PC-3 (cell line): Measurements from ENCODE around the gene LIG1. TPM values are rescaled to one million over a fixed set of nuclear protein-coding genes. Genes with fewer than 3 reads are reported as not detected.

Source experiments
- ATAC-seq: fragments of 200-7000 bp; cut with Tn5 transposase; 2 replicates; pipeline ENCODE4 v1.9.1; 2020; ENCODE audit warnings: mild to moderate bottlenecking, moderate library complexity
- BruUV-seq: library from RNA; stranded (reverse); fragments of 400-500 nt; replicated peaks from 2 replicates; lab custom pipeline; 2021; lab: Mats Ljungman, UMichigan
- CTCF ChIA-PET: fragments of 300-600 bp; sonication (Branson Sonifier 250); formaldehyde crosslinking; loops from one replicate; lab custom pipeline; 2022; ENCODE audit warnings: antibody characterized with exemption; lab: Charles Lee
- POLR2A ChIA-PET: fragments of 300-600 bp; sonication (Branson Sonifier 250); formaldehyde crosslinking; loops from one replicate; lab custom pipeline; 2022; ENCODE audit warnings: antibody characterized with exemption; ENCODE audit not compliant: unreplicated experiment; lab: Charles Lee
- DNase-seq: peaks from one replicate; pipeline ENCODE4 v3.0.0-alpha.2; 2015
- H2AFZ ChIP-seq: fragments of 300-600 bp; sonication (generic); 2 replicates; pipeline ENCODE4 v1.6.0; 2016; ENCODE audit warnings: antibody characterized with exemption, low read length
- H3F3A ChIP-seq: fragments of 300-600 bp; sonication (generic); one replicate; pipeline ENCODE4 v1.6.0; 2017; ENCODE audit warnings: antibody characterized with exemption, low read length, control low read depth, mild to moderate bottlenecking; ENCODE audit not compliant: unreplicated experiment
- H3K27ac ChIP-seq: fragments of 300-600 bp; sonication (generic); 2 replicates; pipeline ENCODE4 v1.5.1; 2016; ENCODE audit warnings: mild to moderate bottlenecking, low read length
- H3K27me3 ChIP-seq: fragments of 300-600 bp; sonication (generic); 2 replicates; pipeline ENCODE4 v1.6.1; 2016; ENCODE audit warnings: low read length, mixed read lengths
- H3K36me3 ChIP-seq: fragments of 300-600 bp; sonication (generic); 2 replicates; pipeline ENCODE4 v1.6.1; 2016; ENCODE audit warnings: low read depth, mixed run types, low read length, mixed read lengths
- H3K4me1 ChIP-seq: fragments of 300-600 bp; sonication (generic); 2 replicates; pipeline ENCODE4 v1.5.1; 2016; ENCODE audit warnings: low read length; ENCODE audit not compliant: insufficient read depth
- H3K4me2 ChIP-seq: fragments of 300-600 bp; sonication (generic); 2 replicates; pipeline ENCODE4 v1.6.0; 2016; ENCODE audit warnings: low read length
- H3K4me3 ChIP-seq: fragments of 300-600 bp; sonication (generic); 2 replicates; pipeline ENCODE4 v1.5.1; 2016; ENCODE audit warnings: mild to moderate bottlenecking, low read length, mixed read lengths
- H3K79me2 ChIP-seq: fragments of 300-600 bp; sonication (generic); 2 replicates; pipeline ENCODE4 v1.6.1; 2017; ENCODE audit warnings: low read length, mixed read lengths
- H3K9ac ChIP-seq: fragments of 300-600 bp; sonication (generic); 2 replicates; pipeline ENCODE4 v1.6.0; 2016; ENCODE audit warnings: mild to moderate bottlenecking, low read length
- H3K9me2 ChIP-seq: fragments of 300-600 bp; sonication (generic); replicated peaks from 2 replicates; pipeline ENCODE4 v1.6.1; 2016; ENCODE audit warnings: mixed run types, low read length, mixed read lengths
- H3K9me3 ChIP-seq: fragments of 300-600 bp; sonication (generic); 2 replicates; pipeline ENCODE4 v1.6.1; 2016; ENCODE audit warnings: low read length, mixed read lengths
- H4K20me1 ChIP-seq: fragments of 300-600 bp; sonication (generic); 2 replicates; pipeline ENCODE4 v1.6.1; 2016; ENCODE audit warnings: low read length, mixed read lengths
- CTCF ChIP-seq: fragments of 300-600 bp; sonication (generic); conservative IDR thresholded peaks from 2 replicates; pipeline ENCODE4 v1.5.1; 2017; ENCODE audit warnings: antibody characterized with exemption, low read depth, mild to moderate bottlenecking, low read length
- EZH2 ChIP-seq: fragments of 300-600 bp; sonication (generic); IDR thresholded peaks from one replicate; pipeline ENCODE4 v1.6.1; 2017; ENCODE audit warnings: antibody characterized with exemption, mild to moderate bottlenecking, low read length; ENCODE audit not compliant: unreplicated experiment
- EZH2phosphoT487 ChIP-seq: fragments of 300-600 bp; sonication (generic); IDR thresholded peaks from 2 replicates; pipeline ENCODE4 v1.6.1; 2018; ENCODE audit warnings: mild to moderate bottlenecking, antibody characterized with exemption, low read length, borderline replicate concordance
- intact Hi-C: fragments of 100-400 bp; cut with micrococcal nuclease; formaldehyde crosslinking; loops from 2 replicates; pipeline ENCODE4 v1.9.0; 2023
- total RNA-seq: library from RNA; depleted of rRNA; stranded (reverse); fragments of >200 nt; gene quantifications from 2 replicates; pipeline ENCODE4 v1.2.3, GENCODE V29; 2014

Gene LIG1
- total RNA-seq, 1 experiment from 2014 or later: 67.5 TPM

- POLR2A ChIA-PET: no interaction called here
- Histone ChIP-seq H3K27ac (no peak overlapping the region), H3K27me3 (no peaks in the 10 kb centered on the region), H3K9ac (no peak overlapping the region), H3K9me2 (no peaks in the 10 kb centered on the region), H3F3A (no peaks in the 10 kb centered on the region), H3K36me3 (no peaks in the 10 kb centered on the region), H3K79me2 (no peaks in the 10 kb centered on the region), H3K4me1 (no peaks in the 10 kb centered on the region), H4K20me1 (no peaks in the 10 kb centered on the region), H3K9me3 (no peaks in the 10 kb centered on the region), H2AFZ (no peak overlapping the region), H3K4me2 (no peak overlapping the region), H3K4me3 (no peak overlapping the region)
- TF ChIP-seq EZH2 (no peak), CTCF (no peak), EZH2phosphoT487 (no peak)
- DNase-seq: no peak
- intact Hi-C loops: no loop called here
- CTCF ChIA-PET: no interaction called here
- no TSS peak for BruUV-seq
- no peak for ATAC-seq
Observed at GRCh38 chr19:48136547-48136946, 33.6 kb downstream of the LIG1 start.

GRCh38 chr19:48135411-48135810 is 34.7 kb downstream of the LIG1 start:
- H3K9ac ChIP-seq: no peak overlapping the region
- H3F3A ChIP-seq: no peaks in the 10 kb centered on the region
- TF ChIP-seq CTCF (no peak), EZH2 (no peak), EZH2phosphoT487 (no peak)
- intact Hi-C loops: no loop called here
- ChIA-PET POLR2A (no interaction called here), CTCF (no interaction called here)
- no peak for DNase-seq
- no peak for ATAC-seq
- H3K36me3 ChIP-seq: no peaks in the 10 kb centered on the region
- H3K79me2 ChIP-seq: no peaks in the 10 kb centered on the region
- no peak overlapping the region for H3K27ac ChIP-seq
- H2AFZ ChIP-seq: no peak overlapping the region
- H3K4me1 ChIP-seq: no peaks in the 10 kb centered on the region
- no peak overlapping the region for H3K4me2 ChIP-seq
- H3K4me3 ChIP-seq: no peak overlapping the region
- BruUV-seq: no TSS peak
- no peaks in the 10 kb centered on the region for H3K27me3 ChIP-seq
- H4K20me1 ChIP-seq: no peaks in the 10 kb centered on the region
- H3K9me3 ChIP-seq: no peaks in the 10 kb centered on the region
- H3K9me2 ChIP-seq: no peaks in the 10 kb centered on the region

- H3F3A ChIP-seq: no peaks in the 10 kb centered on the region
- no peaks in the 10 kb centered on the region for H3K9me2 ChIP-seq
- H2AFZ ChIP-seq: no peak overlapping the region
- TF ChIP-seq EZH2phosphoT487 (no peak), EZH2 (no peak), CTCF (no peak)
- POLR2A ChIA-PET: no interaction called here
- H3K27me3 ChIP-seq: no peaks in the 10 kb centered on the region
- intact Hi-C loops: no loop called here
- BruUV-seq: no TSS peak
- H3K4me1 ChIP-seq: no peaks in the 10 kb centered on the region
- no peak overlapping the region for H3K27ac ChIP-seq
- ATAC-seq: no peak
- CTCF ChIA-PET: no interaction called here
- no peaks in the 10 kb centered on the region for H3K9me3 ChIP-seq
- H3K36me3 ChIP-seq: no peaks in the 10 kb centered on the region
- H3K4me2 ChIP-seq: no peak overlapping the region
- DNase-seq: no peak
- no peak overlapping the region for H3K9ac ChIP-seq
- no peaks in the 10 kb centered on the region for H4K20me1 ChIP-seq
- no peak overlapping the region for H3K4me3 ChIP-seq
- no peaks in the 10 kb centered on the region for H3K79me2 ChIP-seq
Observed at GRCh38 chr19:48133094-48133493, 37.0 kb downstream of the LIG1 start.
